ENCODE data around the gene KBTBD13. TPM values are rescaled to one million over a fixed set of nuclear protein-coding genes. Genes with fewer than 3 reads are reported as not detected.

KBTBD13 gene
- not detected for polyA plus RNA-seq (2013, experiment 1 of 2; ENCODE audit: insufficient read length)
- polyA plus RNA-seq (2013, experiment 2 of 2; ENCODE audit: insufficient read length) = not detected

DNA sequence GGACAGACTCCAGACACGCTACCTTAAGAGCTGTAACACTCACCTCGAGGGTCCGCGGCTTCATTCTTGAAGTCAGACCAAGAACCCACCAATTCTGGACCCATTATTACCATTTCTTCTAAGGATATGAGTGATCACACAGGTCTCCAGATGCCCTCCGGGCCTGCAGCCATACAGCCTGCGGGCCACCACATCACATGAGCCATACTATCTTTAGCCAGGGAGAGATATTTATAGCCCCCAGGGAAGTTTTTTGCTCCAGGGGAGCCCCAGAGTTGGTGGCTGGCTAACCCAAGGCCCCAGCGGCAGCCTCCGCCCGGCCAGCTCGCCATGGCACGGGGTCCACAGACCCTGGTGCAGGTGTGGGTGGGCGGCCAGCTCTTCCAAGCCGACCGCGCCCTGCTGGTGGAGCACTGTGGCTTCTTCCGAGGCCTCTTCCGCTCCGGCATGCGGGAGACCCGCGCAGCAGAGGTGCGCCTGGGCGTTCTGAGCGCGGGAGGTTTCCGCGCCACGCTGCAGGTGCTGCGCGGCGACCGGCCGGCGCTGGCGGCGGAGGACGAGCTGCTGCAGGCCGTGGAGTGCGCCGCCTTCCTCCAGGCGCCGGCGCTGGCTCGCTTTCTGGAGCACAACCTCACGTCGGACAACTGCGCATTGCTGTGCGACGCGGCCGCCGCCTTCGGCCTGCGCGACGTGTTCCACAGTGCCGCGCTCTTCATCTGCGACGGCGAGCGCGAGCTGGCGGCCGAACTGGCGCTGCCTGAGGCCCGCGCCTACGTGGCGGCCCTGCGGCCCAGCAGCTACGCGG is at the start of gene KBTBD13:
Gene KBTBD13, plus strand, starts transcription at position 261 of the 805 bp plus-strand sequence. Its CDS starts 70 bp downstream, at position 331.
- no peak for DNase-seq

DNA sequence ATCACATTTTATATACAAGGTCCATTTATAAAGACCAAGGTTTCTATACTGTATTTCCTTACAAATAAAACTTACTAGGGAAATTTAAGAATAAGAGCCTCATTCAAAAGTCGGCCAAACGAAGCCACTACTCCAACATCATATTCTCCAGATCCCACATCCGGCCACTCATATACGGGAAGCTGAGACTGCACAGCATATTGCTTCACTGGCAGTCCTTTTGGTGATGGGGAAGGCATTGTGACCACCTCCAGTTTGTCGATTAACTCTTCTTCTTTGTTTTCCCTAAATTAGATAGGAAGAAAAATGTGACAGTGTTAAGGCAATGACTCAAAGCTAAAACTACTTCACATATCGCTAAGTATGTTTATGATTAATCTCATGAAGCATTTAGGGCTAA is 49.8 kb upstream of the KBTBD13 start:
- no peak for DNase-seq

DNA sequence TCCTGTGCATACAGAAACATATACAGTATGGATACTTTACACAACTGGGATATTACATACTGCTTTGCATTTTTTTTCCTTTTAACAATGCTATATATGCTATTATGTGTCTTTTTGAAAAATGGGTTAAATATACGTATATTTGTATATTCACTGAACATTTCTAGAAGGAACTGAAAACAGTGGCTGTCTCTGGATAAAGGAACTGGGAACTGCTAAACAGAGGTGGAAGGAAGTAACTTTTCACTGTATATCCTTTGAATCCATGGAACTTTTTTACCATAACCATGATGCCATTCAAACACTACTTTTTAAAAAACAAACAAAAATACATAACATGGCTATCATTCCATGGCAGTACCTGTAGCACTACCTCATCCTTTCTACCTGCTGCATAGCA is 49.0 kb upstream of the KBTBD13 start:
- DNase-seq = no peak

DNA sequence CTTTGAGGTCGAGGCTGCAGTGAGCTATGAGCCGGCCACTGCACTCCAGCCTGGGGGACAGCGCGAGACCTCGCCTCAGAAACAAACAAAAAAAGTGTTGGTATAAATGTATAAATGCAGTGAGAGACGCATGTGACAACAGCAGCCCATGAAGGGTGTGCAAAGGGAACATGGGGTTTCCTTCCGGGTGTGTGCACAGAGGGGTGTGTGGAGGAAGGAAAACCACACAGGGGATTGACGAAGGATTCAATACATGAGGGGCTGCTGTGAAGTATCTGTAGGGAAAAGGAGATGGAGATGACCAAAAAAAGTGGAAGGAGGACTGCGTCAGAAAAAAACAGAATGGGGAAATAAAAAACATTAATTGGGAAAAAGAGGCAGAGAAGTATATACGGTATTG is 48.2 kb upstream of the KBTBD13 start:
- DNase-seq = no peak

DNA sequence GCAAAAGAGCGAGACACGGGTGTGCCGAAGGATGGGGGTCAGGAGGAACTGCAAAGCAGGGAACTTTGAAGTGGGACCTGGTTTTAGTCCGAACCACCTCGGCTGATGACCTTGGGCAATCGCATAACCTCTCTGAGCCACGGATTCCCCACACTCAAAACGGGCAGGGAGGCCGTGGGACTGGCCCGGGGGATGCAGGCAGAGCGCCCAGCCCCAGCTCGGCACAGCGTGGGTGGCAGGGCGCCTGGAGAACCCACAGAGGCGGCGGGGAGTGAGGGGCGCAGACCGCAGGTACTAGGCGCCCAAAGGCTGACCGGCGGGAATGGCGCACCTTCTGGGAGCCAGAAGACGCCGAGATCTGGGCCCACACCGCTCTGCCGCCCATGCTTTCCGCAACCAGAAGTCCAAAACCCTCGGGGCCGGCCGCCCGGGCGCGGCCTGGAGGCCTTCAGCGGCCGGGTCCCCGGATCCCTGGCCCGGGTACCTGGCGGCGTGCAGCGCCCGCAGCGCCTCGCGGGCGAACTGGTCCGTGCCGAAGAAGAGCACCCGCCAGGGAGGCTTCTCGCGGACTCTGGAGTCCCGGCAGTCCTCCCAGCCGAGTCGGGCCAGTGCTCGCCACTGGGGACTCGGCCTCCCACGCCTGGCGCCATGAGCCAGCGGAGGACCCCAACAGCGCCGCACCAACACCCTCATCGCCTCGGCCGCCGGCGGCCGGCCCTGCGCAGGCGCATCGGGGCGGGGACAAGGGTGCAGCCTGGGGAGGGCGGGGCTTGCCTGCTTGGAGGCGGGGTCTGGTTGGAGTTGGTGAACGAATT is 47.4 kb upstream of the KBTBD13 start, which contains the start of gene MTFMT:
Gene MTFMT, minus strand, starts transcription at position 719 of the 815 bp plus-strand sequence. Its CDS starts 26 bp downstream, at position 693.
- peak; percentile 80 for DNase-seq

- no peak for DNase-seq
Observed at GRCh38 chr15:65029736-65030208, 46.8 kb upstream of the KBTBD13 start.

DNA sequence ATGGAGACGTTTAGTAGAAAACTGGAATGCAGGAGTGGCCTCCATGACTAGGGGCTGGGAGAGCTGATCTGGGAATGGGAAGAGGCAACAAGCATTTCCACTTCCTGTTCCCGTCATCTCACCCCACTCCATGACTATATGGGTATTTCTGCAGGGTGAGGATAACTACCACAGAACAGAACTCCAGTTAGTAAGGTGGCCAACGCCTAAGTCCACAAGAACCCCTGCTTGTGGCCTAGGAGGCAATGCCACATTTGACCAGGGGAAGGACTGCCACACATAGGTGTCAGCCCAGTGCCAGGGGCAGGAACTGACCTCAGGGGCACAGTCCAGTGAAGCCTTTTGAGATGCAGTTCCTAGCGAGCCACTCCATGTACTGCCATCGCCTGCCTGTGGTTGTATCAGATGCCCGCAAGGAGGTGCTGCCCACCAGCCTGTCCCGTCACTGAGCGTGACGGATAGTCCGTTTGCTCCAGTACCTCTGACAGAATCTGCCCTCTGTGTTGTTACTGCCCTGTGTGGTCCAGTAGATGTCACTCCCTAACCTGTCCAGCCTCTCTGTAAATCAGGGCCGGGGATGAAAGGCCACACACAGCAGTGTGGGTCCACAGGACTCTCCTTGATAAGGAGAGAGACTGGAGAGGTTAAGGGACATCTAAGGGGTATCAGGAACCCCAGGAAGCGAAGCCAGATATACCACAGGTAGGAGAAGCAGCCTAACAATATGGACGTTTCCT is 43.6 kb upstream of the KBTBD13 start:
- DNase-seq = peak; percentile 49

DNA sequence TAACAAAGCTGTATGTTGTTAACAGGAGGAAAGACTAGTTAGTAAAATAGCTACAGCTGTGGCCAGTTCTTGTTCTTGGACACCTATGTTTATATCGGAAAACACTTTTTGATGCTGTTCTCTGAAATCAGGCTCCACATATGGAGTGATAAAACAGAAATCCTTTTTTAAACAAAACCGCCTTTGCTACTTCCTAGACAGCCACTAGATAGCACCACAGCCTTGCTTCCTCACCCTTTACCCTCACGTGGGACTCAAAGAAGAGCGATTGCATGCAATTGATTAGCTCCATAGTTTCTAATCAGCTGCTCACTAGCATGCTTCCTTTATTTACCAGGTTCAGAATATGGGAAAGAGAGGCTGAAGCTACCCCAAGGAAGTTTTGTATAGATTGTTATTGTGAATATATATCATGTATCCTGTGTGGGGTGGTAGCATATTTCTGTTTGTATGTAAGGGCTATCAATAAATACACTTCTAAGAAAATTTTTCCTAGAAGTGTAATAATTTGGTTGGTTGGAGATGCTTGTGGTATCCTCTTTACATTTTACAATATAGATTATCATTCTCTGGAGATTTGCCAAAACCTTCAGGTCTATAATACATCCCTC is 42.8 kb upstream of the KBTBD13 start:
- DNase-seq = peak; percentile 48

DNA sequence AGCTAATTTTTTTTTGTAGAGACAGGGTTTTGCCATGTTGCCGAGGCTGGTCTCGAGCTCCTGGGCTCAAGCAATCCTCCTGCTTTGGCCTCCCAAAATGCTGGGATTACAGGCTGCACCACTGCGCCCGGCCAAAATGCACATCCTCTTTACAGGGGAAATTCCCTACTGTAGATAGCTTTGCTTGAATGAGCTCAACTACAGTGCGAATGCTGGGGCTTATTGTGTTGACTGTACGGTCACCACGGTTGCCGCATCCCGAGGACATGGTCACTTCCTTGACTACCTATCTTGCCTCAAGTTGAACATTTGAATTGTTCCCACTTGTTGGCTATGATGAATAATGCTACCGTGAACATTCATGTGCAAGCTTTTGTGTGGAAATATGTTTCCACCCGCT is 41.8 kb upstream of the KBTBD13 start:
- DNase-seq = no peak

GRCh38 chr15:65037309-65037708 is 39.2 kb upstream of the KBTBD13 start:
- no peak for DNase-seq

- no peak for DNase-seq
Observed at GRCh38 chr15:65038428-65038827, 38.1 kb upstream of the KBTBD13 start.

DNA sequence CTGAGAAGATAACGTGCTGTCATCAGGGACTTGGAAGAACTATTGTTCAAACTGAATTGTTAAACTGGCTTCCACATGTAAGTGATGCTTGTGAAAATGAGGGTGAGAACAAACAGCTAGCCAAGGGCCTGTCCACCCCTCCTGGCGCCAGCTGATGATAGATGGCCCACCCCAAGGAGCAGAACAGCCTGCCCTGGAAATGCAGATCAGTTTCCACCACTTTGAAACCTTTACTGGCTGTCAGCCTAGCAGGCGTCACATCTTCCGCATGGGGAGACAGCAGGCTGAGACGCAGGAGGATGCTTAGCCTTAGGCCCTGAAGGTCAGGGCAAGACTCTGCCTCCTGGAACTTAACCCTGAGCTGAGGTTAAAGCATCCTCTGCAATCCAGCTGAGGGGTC is 37.7 kb upstream of the KBTBD13 start:
- DNase-seq = no peak

GRCh38 chr15:65040461-65040860 is 36.1 kb upstream of the KBTBD13 start:
- no peak for DNase-seq

DNA sequence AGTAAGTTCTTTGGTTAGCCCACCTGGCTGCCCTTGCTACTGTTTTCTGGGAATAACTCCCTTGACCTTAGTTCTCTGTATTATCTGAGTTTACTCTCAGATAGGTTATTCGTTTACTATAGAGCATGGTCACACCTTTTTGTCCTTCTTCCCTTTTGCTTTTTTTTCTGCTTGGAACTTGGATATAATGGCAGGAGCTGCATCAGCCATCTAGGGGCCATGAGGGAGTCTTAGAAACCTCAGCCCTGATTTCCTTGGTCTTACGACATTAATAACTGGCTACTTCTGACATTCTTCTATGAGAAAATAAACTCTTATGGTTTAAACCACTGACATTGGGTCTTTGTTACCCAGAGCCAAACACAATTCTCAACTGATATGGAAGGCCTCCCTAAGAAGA is 34.8 kb upstream of the KBTBD13 start:
- no peak for DNase-seq

DNA sequence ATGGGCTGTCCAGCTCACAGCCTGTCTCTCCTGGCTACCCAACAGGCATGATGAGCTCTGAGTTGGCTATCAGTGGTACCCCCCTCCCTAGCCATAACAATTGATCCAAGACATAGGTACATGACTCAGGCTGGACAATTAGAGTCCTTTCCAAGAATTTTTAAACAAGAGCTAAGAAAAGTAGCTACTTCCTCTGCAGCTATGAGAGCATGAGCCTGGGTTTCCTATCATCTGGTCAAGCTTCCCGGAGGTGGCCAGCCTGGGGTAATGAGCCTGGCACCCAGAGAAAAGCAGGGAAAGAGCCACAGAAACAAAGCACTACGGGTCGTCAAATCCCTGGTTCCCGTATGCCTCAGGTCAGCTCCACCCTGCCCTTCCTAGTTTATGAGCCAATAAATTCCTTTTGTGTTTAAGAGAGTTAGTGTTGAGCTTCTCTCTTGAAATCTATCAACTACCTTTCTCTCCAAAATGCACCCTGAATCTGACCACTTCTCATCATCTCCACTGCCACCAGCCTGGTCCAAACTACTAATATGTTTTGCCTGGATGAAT is 33.7 kb upstream of the KBTBD13 start:
- DNase-seq = no peak

DNA sequence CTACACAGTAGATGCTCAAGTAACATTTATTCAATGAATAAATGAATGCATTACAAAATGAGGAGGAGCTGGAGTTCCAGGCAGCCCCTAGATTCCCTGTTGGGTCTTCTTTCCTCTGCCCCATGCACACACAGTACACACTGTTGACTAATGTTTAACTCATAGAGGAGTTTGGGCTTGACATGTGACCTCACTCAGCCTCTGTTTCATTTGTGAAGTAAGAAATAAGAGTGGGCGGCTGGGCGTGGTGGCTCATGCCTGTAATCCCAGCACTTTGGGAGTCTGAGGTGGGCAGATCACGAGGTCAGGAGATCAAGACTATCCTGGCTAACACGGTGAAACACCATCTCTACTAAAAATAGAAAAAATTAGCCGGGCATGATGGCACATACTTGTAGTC is 32.3 kb upstream of the KBTBD13 start:
- peak; percentile 20 for DNase-seq

DNA sequence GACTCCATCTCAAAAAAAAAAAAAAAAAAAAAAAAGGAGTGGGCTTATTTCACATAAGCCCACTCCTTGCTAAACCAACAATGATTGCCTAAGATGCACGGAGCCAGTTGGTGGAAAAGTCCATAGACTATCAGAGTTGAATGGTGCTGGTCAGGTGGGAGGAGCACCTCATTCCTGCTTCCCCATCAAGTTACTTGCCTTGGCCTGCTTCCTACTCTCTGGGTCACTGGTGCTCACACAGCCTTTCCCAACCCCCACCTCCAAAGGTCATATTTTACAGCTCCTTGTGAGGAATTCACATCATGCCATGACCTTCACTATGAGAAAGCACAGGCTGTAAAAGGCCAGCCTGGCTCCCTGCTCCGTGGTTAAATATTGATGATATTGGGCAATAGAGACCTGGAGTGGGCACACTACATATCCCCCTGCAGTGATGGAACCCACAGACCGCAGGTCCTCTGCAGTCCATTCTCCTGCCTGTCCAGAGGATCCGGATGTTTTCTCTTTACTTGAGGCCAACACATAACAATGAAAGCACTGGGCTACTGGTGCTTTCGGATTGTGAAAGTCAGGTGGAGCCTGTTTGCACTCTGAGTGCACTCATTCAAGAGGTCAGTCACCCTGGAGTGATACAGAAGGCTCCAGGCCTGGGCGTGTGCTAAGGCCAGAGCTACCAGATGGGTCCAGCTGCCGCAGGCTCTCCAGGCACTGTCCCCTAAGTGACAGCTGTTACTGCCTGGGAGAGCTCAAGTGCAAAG is 31.6 kb upstream of the KBTBD13 start, which contains the start of gene SLC51B:
Gene SLC51B, plus strand, starts transcription at position 664 of the 758 bp plus-strand sequence. CDS start 4,618 bp downstream, outside the sequence.
- no peak for DNase-seq

DNA sequence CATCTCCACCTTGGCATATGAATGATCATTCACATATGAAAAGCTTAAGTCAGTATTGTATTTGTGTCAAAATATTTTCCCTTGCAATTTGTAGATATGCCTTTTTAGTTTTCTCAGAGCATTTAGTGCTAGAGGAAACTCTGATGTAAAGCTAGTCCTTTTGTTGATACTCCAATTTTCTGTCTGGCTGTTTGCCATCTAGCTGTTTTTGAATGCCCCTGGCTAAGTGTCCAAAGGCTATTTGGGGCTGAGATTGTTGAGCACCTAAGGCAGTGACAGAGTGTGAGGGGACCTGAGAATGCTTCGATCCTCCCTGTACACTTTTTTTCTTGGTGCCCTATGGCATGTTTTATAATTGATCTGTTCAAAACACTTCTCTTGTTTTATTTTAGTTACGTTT is 28.3 kb upstream of the KBTBD13 start:
- DNase-seq = no peak

DNA sequence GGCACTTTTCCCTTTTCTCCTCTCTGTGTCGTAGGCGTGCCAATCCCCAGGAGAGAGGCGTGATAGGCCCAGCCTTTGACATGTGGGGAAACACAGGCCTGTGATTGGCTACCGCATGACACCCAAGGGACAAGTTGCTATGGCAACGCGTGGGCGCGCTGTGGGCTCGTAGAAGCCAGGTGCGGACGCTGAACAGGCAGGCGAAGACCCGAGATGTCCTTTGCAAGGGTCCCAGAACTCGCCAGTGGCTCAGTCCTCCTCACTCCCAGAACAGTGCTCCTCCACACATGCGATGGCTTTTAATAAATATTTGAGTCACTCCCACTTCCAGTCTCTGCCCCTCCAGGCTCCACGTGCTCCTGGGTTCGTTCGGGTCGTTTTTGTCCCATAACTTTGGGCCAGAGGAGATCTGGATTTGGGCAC is 27.1 kb upstream of the KBTBD13 start:
- DNase-seq = peak; percentile 94

DNA sequence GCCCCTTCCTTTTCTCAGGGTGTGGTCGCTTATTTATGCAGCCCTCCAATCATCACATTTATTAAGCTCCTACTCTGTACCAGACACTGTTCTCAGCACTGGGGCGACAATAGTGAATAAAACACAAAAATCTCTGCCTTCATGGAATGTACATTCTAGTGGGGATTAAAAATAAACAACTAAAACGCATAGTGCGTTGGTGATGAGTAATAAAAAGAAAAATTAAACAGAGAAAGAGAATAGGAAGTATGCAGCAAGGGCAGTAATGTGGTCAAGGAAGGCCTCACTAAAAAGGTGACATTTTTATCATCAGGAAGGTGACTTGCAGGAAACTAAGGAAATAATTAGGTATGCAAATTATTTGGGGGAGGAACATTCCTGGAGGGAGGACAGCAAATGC is 26.3 kb upstream of the KBTBD13 start:
- DNase-seq = no peak

GRCh38 chr15:65051266-65051665 is 25.3 kb upstream of the KBTBD13 start:
- DNase-seq = no peak

Data from fibroblast of skin of abdomen (primary cell).